Colon (tissue), 2 donors: ENCODE results near the gene ADCY9.
"Not testable (repeated sequence)": the region's sequence is repeated elsewhere in the genome, so short reads cannot be mapped to it uniquely, and the experiment has no call there.

ENCODE experiments used
- FAIRE-seq: peaks from 2 replicates; lab custom pipeline; 2012; peaks lifted over from hg19 to GRCh38; lab: Jason Lieb, UNC
- donor health status: control.
- donor health status: control.

ADCY9 gene

GRCh38 chr16:3971706-3972105 lies 144.5 kb downstream of the ADCY9 start:
- FAIRE-seq, result no peak

- no peak for FAIRE-seq
These were observed 145.0 kb downstream of the ADCY9 start for GRCh38 chr16:3971261-3971660.

GRCh38 chr16:3968551-3968950 lies 147.7 kb downstream of the ADCY9 start:
- FAIRE-seq, result no peak

- FAIRE-seq, result no peak
These were observed 149.6 kb downstream of the ADCY9 start for GRCh38 chr16:3966681-3967080.

- no peak for FAIRE-seq
These were observed 150.3 kb downstream of the ADCY9 start for GRCh38 chr16:3965781-3966582.

GRCh38 chr16:3965306-3965705 lies 150.9 kb downstream of the ADCY9 start:
- no peak for FAIRE-seq

- no peak for FAIRE-seq
These were observed 151.5 kb downstream of the ADCY9 start for GRCh38 chr16:3964686-3965290.

GRCh38 chr16:3963886-3964685 lies 152.2 kb downstream of the ADCY9 start:
- no peak for FAIRE-seq

- FAIRE-seq, result no peak
These were observed 153.0 kb downstream of the ADCY9 start for GRCh38 chr16:3963203-3963602.

GRCh38 chr16:3961449-3961849 lies 154.8 kb downstream of the ADCY9 start:
- FAIRE-seq, result no peak

- not testable (repeated sequence) for FAIRE-seq
These were observed 156.2 kb downstream of the ADCY9 start for GRCh38 chr16:3959926-3960590.

GRCh38 chr16:3959148-3959547 lies 157.1 kb downstream of the ADCY9 start:
- FAIRE-seq, result no peak

- no peak for FAIRE-seq
These were observed 158.8 kb downstream of the ADCY9 start for GRCh38 chr16:3957344-3957980.

- no peak for FAIRE-seq
These were observed 161.8 kb downstream of the ADCY9 start for GRCh38 chr16:3954411-3954921.

- FAIRE-seq, result no peak
These were observed 162.4 kb downstream of the ADCY9 start for GRCh38 chr16:3953728-3954410.

- FAIRE-seq, result no peak
These were observed 163.5 kb downstream of the ADCY9 start for GRCh38 chr16:3952737-3953131.

- no peak for FAIRE-seq
These were observed 164.1 kb downstream of the ADCY9 start for GRCh38 chr16:3951861-3952736.

GRCh38 chr16:3951380-3951779 lies 164.9 kb downstream of the ADCY9 start:
- not testable (repeated sequence) for FAIRE-seq

GRCh38 chr16:3950343-3951193 lies 165.7 kb downstream of the ADCY9 start:
- FAIRE-seq, result no peak
